HEK293 (cell line): ENCODE results near the gene C9orf43.

ENCODE experiments used
- CTCF ChIA-PET: fragments of 350-600 bp; formaldehyde crosslinking; extraction: SDS; loops from one replicate; lab custom pipeline; 2021; ENCODE audit warnings: antibody characterized with exemption; lab: Yijun Ruan, JAX
- POLR2A ChIA-PET: fragments of 300-600 bp; formaldehyde crosslinking; extraction: SDS; loops from one replicate; lab custom pipeline; 2020; ENCODE audit warnings: antibody characterized with exemption, inconsistent platforms; lab: Yijun Ruan, JAX
- H3K27ac ChIP-seq: fragments of 200-500 bp; sonication (Bioruptor generic); 2 replicates; pipeline ENCODE4 v1.5.1; 2014; ENCODE audit warnings: low read depth, low read length, control low read depth, inconsistent platforms; ENCODE audit errors: extremely low read depth
- H3K36me3 ChIP-seq, 2 experiments: fragments of 200-500 bp in 1 of 2; sonication (Bioruptor generic) in 1 of 2; 1 replicate in 1 of 2; 2 replicates in 1 of 2; pipeline ENCODE4 v1.5.1; 2014 to 2017; ENCODE audit warnings: inconsistent platforms in 2 of 2, low read length in 2 of 2; ENCODE audit not compliant: control insufficient read depth in 2 of 2, insufficient read depth in 1 of 2
- H3K4me1 ChIP-seq: fragments of 200-500 bp; sonication (Bioruptor generic); 2 replicates; pipeline ENCODE4 v1.5.1; 2014; ENCODE audit warnings: mild to moderate bottlenecking, low read length, inconsistent platforms; ENCODE audit not compliant: control insufficient read depth, insufficient read depth
- H3K4me3 ChIP-seq: 2 replicates; pipeline ENCODE4 v1.5.1; 2011; ENCODE audit warnings: low read depth, mild to moderate bottlenecking, control low read depth, low read length, moderate library complexity
- H3K9me3 ChIP-seq: fragments of 200-500 bp; sonication (Bioruptor generic); 2 replicates; pipeline ENCODE4 v1.5.1; 2014; ENCODE audit warnings: low read depth, low read length, inconsistent platforms; ENCODE audit not compliant: control insufficient read depth, insufficient read depth
- GLI2 ChIP-seq: fragments of 450-650 bp; formaldehyde crosslinking; IDR thresholded peaks from 2 replicates; pipeline ENCODE4; 2017; ENCODE audit warnings: missing biosample characterization, missing genetic modification characterization, low read depth, borderline replicate concordance
- GLI4 ChIP-seq: fragments of 450-650 bp; formaldehyde crosslinking; IDR thresholded peaks from 2 replicates; pipeline ENCODE4 v1.5.1; 2016; ENCODE audit warnings: missing biosample characterization, missing genetic modification characterization
- KLF16 ChIP-seq: fragments of 450-650 bp; formaldehyde crosslinking; IDR thresholded peaks from 2 replicates; pipeline ENCODE4 v1.5.1; 2017; ENCODE audit warnings: missing biosample characterization, missing genetic modification characterization
- SALL2 ChIP-seq: fragments of 450-650 bp; formaldehyde crosslinking; IDR thresholded peaks from 2 replicates; pipeline ENCODE4 v1.5.0; 2017; ENCODE audit warnings: missing biosample characterization, mild to moderate bottlenecking, missing genetic modification characterization, borderline replicate concordance
- SP3 ChIP-seq: fragments of 450-650 bp; formaldehyde crosslinking; IDR thresholded peaks from 2 replicates; pipeline ENCODE4 v1.5.1; 2016; ENCODE audit warnings: missing biosample characterization, missing genetic modification characterization
- ZNF335 ChIP-seq: fragments of 450-650 bp; formaldehyde crosslinking; conservative IDR thresholded peaks from 2 replicates; pipeline ENCODE4 v1.5.1; 2016; ENCODE audit warnings: missing biosample characterization, missing genetic modification characterization
- ZNF354C ChIP-seq: fragments of 450-650 bp; formaldehyde crosslinking; IDR thresholded peaks from 2 replicates; pipeline ENCODE4 v1.5.1; 2016; ENCODE audit warnings: missing biosample characterization, missing genetic modification characterization, low read depth, borderline replicate concordance
- ZNF391 ChIP-seq: fragments of 450-650 bp; formaldehyde crosslinking; IDR thresholded peaks from 2 replicates; pipeline ENCODE4 v1.5.1; 2016; ENCODE audit warnings: low read depth, missing biosample characterization, missing genetic modification characterization, borderline replicate concordance
- ZNF610 ChIP-seq: fragments of 450-650 bp; formaldehyde crosslinking; IDR thresholded peaks from 2 replicates; pipeline ENCODE4 v1.5.1; 2016; ENCODE audit warnings: missing biosample characterization, missing genetic modification characterization, borderline replicate concordance
- ZNF623 ChIP-seq: fragments of 450-650 bp; formaldehyde crosslinking; IDR thresholded peaks from 2 replicates; pipeline ENCODE4 v1.5.1; 2016; ENCODE audit warnings: missing biosample characterization, missing genetic modification characterization
- ZNF629 ChIP-seq: fragments of 450-650 bp; formaldehyde crosslinking; IDR thresholded peaks from 2 replicates; pipeline ENCODE4 v1.5.1; 2017; ENCODE audit warnings: missing biosample characterization, missing genetic modification characterization
- ZNF701 ChIP-seq: fragments of 450-650 bp; formaldehyde crosslinking; IDR thresholded peaks from 2 replicates; pipeline ENCODE4 v1.5.1; 2016; ENCODE audit warnings: missing biosample characterization, missing genetic modification characterization
- ZNF768 ChIP-seq: fragments of 450-650 bp; formaldehyde crosslinking; IDR thresholded peaks from 2 replicates; pipeline ENCODE4 v1.5.1; 2018; ENCODE audit warnings: missing biosample characterization, mild to moderate bottlenecking, missing genetic modification characterization
- TF ChIP-seq, protein P1 (sequence below): fragments of 450-650 bp; formaldehyde crosslinking; IDR thresholded peaks from 2 replicates; pipeline ENCODE4 v1.5.1; 2017; ENCODE audit warnings: missing biosample characterization, missing genetic modification characterization
- TF ChIP-seq, protein P2 (sequence below): fragments of 450-650 bp; formaldehyde crosslinking; IDR thresholded peaks from 2 replicates; pipeline ENCODE4 v1.5.0; 2017; ENCODE audit warnings: missing biosample characterization, missing genetic modification characterization, borderline replicate concordance
- TF ChIP-seq, protein P3 (sequence below): sonication (generic); formaldehyde crosslinking; IDR thresholded peaks from 2 replicates; pipeline ENCODE4 v1.8.1; 2022; ENCODE audit warnings: mild to moderate bottlenecking, moderate library complexity, missing genetic modification reagents
- TF ChIP-seq, protein P4 (sequence below): fragments of 450-650 bp; formaldehyde crosslinking; IDR thresholded peaks from 2 replicates; pipeline ENCODE4 v1.5.1; 2017; ENCODE audit warnings: missing biosample characterization, missing genetic modification characterization
- TF ChIP-seq, protein P5 (sequence below): fragments of 450-650 bp; formaldehyde crosslinking; IDR thresholded peaks from 2 replicates; pipeline ENCODE4 v1.5.1; 2017; ENCODE audit warnings: missing biosample characterization, missing genetic modification characterization
- TF ChIP-seq, protein P6 (sequence below): fragments of 450-650 bp; formaldehyde crosslinking; IDR thresholded peaks from 2 replicates; pipeline ENCODE4 v1.5.1; 2016; ENCODE audit warnings: missing biosample characterization, missing genetic modification characterization

Gene C9orf43

DNA sequence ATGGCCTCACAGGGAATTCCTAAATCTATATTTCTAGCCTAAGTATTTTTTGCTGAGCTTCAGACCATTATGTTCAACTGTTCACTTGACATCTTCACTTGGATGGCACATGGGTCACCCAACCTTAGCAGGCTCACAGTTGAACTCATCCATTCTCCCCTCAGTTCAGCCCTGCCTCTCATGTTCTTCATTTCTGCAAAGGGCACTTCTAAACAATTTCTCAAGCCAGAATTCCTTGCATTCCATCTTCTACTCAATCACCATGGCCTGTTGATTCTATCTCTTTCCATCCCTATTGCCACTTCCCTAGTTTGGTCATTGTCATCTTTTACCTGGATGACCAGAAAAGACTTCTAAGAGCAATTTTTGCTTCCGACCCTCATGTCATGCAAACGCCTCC lies 45.7 kb downstream of the C9orf43 start:
- peaks cover 3% of the 10 kb centered on the region; the same call in 1 of the 2 replicates for H3K4me1 ChIP-seq
- CTCF ChIA-PET: interaction anchor here (0.6 to 2.9 kb wide), 9 partner anchors 9 to 616 kb away, joined by 3 to 20 read pairs (median 4); no protein-coding TSS in a partner anchor
- POLR2A ChIA-PET: no interaction called here
- H3K9me3 ChIP-seq: no peaks in the 10 kb centered on the region
- H3K27ac ChIP-seq: no peak overlapping the region
- no peaks in the 10 kb centered on the region for H3K36me3 ChIP-seq
- TF ChIP-seq, protein P1, sequence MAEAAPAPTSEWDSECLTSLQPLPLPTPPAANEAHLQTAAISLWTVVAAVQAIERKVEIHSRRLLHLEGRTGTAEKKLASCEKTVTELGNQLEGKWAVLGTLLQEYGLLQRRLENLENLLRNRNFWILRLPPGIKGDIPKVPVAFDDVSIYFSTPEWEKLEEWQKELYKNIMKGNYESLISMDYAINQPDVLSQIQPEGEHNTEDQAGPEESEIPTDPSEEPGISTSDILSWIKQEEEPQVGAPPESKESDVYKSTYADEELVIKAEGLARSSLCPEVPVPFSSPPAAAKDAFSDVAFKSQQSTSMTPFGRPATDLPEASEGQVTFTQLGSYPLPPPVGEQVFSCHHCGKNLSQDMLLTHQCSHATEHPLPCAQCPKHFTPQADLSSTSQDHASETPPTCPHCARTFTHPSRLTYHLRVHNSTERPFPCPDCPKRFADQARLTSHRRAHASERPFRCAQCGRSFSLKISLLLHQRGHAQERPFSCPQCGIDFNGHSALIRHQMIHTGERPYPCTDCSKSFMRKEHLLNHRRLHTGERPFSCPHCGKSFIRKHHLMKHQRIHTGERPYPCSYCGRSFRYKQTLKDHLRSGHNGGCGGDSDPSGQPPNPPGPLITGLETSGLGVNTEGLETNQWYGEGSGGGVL (tag by site-specific recombination): no peak
- TF ChIP-seq ZNF354C (tag by site-specific recombination): no peak
- H3K4me3 ChIP-seq: no peak overlapping the region

DNA sequence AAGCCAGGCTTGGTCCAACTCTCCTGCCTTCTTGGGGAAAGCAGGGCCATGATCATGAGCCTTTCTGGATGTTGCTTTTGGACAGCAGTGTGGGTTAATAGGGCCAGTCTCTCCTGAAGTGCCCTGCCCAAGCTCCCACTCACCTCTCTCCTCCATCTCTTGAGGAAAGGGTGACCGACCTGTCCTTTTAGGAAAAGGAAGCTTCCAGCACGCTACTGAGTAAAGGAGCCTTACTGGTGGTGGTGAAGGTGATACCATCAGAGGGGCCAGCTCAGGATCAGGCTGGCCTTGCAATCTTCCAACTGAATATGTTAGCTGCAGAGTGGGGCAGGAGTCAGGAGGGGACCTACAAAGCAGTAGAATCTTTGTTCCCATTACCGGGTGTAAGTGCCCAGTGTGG lies 50.7 kb downstream of the C9orf43 start:
- ChIA-PET CTCF (interaction anchor here (1.6 kb wide), 1 partner anchor 130 kb away, joined by 4 read pairs; no protein-coding TSS in a partner anchor), POLR2A (interaction anchor here (0.6 kb wide), 1 partner anchor 23 kb away, joined by 3 read pairs; no protein-coding TSS in a partner anchor)
- peaks cover 10% of the 10 kb centered on the region for H3K4me1 ChIP-seq
- no peaks in the 10 kb centered on the region for H3K36me3 ChIP-seq
- no peaks in the 10 kb centered on the region for H3K9me3 ChIP-seq
- no peak overlapping the region for H3K27ac ChIP-seq
- no peak overlapping the region for H3K4me3 ChIP-seq
- TF ChIP-seq ZNF623 (no peak), KLF16 (tag by site-specific recombination) (no peak), ZNF335 (tag by site-specific recombination) (no peak), SALL2 (tag by site-specific recombination) (no peak), GLI4 (tag by site-specific recombination) (no peak), ZNF701 (tag by site-specific recombination) (no peak), SP3 (tag by site-specific recombination) (no peak), ZNF391 (no peak), ZNF629 (tag by site-specific recombination) (no peak)
- TF ChIP-seq, protein P2, sequence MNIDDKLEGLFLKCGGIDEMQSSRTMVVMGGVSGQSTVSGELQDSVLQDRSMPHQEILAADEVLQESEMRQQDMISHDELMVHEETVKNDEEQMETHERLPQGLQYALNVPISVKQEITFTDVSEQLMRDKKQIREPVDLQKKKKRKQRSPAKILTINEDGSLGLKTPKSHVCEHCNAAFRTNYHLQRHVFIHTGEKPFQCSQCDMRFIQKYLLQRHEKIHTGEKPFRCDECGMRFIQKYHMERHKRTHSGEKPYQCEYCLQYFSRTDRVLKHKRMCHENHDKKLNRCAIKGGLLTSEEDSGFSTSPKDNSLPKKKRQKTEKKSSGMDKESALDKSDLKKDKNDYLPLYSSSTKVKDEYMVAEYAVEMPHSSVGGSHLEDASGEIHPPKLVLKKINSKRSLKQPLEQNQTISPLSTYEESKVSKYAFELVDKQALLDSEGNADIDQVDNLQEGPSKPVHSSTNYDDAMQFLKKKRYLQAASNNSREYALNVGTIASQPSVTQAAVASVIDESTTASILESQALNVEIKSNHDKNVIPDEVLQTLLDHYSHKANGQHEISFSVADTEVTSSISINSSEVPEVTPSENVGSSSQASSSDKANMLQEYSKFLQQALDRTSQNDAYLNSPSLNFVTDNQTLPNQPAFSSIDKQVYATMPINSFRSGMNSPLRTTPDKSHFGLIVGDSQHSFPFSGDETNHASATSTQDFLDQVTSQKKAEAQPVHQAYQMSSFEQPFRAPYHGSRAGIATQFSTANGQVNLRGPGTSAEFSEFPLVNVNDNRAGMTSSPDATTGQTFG: no peak
- TF ChIP-seq, protein P3, sequence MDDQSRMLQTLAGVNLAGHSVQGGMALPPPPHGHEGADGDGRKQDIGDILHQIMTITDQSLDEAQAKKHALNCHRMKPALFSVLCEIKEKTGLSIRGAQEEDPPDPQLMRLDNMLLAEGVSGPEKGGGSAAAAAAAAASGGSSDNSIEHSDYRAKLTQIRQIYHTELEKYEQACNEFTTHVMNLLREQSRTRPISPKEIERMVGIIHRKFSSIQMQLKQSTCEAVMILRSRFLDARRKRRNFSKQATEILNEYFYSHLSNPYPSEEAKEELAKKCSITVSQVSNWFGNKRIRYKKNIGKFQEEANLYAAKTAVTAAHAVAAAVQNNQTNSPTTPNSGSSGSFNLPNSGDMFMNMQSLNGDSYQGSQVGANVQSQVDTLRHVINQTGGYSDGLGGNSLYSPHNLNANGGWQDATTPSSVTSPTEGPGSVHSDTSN (CRISPR knock-in tag): no peak

DNA sequence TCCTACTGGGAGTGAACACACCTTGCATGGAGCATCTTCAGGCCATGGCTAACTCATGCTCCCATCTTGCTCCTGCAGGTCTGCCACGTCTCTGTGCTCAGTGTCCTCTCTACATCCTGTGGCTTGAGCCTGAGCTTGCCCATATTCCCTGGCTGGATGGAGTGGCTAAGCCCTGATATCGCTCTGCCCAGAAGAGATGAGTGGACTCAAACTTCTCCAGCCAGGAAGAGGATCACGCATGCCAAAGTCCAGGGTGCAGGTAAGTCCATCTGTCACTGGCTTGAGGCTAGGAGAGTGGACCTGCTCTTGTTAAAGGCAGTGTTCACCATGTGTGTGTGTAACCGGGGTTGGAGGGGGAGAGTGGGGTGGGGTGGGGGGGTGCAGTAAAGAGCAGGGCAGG lies 51.4 kb downstream of the C9orf43 start:
- ChIA-PET CTCF (interaction anchor here (1.6 kb wide), 1 partner anchor 130 kb away, joined by 4 read pairs; no protein-coding TSS in a partner anchor), POLR2A (interaction anchor here (0.6 kb wide), 1 partner anchor 22 kb away, joined by 3 read pairs; no protein-coding TSS in a partner anchor)
- H3K27ac ChIP-seq: no peak overlapping the region
- H3K4me3 ChIP-seq: no peak overlapping the region
- H3K36me3 ChIP-seq: no peaks in the 10 kb centered on the region
- H3K9me3 ChIP-seq: no peaks in the 10 kb centered on the region
- H3K4me1 ChIP-seq: peaks cover 10% of the 10 kb centered on the region
- TF ChIP-seq ZNF610 (tag by site-specific recombination) (no peak), ZNF354C (tag by site-specific recombination) (no peak), ZNF768 (tag by site-specific recombination) (no peak), GLI2 (no peak)
- TF ChIP-seq, protein P4, sequence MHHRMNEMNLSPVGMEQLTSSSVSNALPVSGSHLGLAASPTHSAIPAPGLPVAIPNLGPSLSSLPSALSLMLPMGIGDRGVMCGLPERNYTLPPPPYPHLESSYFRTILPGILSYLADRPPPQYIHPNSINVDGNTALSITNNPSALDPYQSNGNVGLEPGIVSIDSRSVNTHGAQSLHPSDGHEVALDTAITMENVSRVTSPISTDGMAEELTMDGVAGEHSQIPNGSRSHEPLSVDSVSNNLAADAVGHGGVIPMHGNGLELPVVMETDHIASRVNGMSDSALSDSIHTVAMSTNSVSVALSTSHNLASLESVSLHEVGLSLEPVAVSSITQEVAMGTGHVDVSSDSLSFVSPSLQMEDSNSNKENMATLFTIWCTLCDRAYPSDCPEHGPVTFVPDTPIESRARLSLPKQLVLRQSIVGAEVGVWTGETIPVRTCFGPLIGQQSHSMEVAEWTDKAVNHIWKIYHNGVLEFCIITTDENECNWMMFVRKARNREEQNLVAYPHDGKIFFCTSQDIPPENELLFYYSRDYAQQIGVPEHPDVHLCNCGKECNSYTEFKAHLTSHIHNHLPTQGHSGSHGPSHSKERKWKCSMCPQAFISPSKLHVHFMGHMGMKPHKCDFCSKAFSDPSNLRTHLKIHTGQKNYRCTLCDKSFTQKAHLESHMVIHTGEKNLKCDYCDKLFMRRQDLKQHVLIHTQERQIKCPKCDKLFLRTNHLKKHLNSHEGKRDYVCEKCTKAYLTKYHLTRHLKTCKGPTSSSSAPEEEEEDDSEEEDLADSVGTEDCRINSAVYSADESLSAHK (tag by site-specific recombination): no peak
- TF ChIP-seq, protein P5, sequence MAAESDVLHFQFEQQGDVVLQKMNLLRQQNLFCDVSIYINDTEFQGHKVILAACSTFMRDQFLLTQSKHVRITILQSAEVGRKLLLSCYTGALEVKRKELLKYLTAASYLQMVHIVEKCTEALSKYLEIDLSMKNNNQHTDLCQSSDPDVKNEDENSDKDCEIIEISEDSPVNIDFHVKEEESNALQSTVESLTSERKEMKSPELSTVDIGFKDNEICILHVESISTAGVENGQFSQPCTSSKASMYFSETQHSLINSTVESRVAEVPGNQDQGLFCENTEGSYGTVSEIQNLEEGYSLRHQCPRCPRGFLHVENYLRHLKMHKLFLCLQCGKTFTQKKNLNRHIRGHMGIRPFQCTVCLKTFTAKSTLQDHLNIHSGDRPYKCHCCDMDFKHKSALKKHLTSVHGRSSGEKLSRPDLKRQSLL (tag by site-specific recombination): no peak
- TF ChIP-seq, protein P6, sequence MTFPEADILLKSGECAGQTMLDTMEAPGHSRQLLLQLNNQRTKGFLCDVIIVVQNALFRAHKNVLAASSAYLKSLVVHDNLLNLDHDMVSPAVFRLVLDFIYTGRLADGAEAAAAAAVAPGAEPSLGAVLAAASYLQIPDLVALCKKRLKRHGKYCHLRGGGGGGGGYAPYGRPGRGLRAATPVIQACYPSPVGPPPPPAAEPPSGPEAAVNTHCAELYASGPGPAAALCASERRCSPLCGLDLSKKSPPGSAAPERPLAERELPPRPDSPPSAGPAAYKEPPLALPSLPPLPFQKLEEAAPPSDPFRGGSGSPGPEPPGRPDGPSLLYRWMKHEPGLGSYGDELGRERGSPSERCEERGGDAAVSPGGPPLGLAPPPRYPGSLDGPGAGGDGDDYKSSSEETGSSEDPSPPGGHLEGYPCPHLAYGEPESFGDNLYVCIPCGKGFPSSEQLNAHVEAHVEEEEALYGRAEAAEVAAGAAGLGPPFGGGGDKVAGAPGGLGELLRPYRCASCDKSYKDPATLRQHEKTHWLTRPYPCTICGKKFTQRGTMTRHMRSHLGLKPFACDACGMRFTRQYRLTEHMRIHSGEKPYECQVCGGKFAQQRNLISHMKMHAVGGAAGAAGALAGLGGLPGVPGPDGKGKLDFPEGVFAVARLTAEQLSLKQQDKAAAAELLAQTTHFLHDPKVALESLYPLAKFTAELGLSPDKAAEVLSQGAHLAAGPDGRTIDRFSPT (tag by site-specific recombination): no peak
